Stimulated activated CD8-positive, alpha-beta memory T cell treated with anti-CD3 and anti-CD28 coated beads, Interleukin-15, amount 100 ng/mL, for 4 hours (primary cell): Measurements from ENCODE around the gene NALCN.

Experiments used
- DNase-seq, 2 donors: peaks; one replicate each; pipeline ENCODE4 v3.0.0-alpha.2; 2020; ENCODE audit warnings: low read depth in 2 of 2

Gene NALCN

GRCh38 chr13:101025925-101026324 is 390.4 kb downstream of the NALCN start:
- no peak for DNase-seq

- no peak for DNase-seq
These were observed 390.8 kb downstream of the NALCN start for GRCh38 chr13:101025519-101025918.

- DNase-seq = no peak
These were observed 397.2 kb downstream of the NALCN start for GRCh38 chr13:101019126-101019525.

GRCh38 chr13:101018720-101019119 is 397.6 kb downstream of the NALCN start:
- DNase-seq = no peak

GRCh38 chr13:101017123-101017872 is 399.0 kb downstream of the NALCN start:
- no peak for DNase-seq

GRCh38 chr13:101016475-101016874 is 399.8 kb downstream of the NALCN start:
- DNase-seq = no peak

- no peak for DNase-seq
These were observed 403.1 kb downstream of the NALCN start for GRCh38 chr13:101013245-101013644.

GRCh38 chr13:101010100-101010499 is 406.2 kb downstream of the NALCN start:
- no peak for DNase-seq

GRCh38 chr13:101007245-101007644 is 409.1 kb downstream of the NALCN start:
- no peak for DNase-seq
